ENCODE data around the gene EFNA4. TPM values are rescaled to one million over a fixed set of nuclear protein-coding genes. Genes with fewer than 3 reads are reported as not detected.

The EFNA4 gene
- total RNA-seq, 1 donor from 2014 or later: 46.8 TPM

- TF ChIP-seq CTCF (IDR thresholded peaks at IDR 0.05; ENCODE audit: unreplicated experiment): no peak
- H3K27ac Mint-ChIP-seq: no peak overlapping the region
- no peaks in the 10 kb centered on the region for H3K9me3 Mint-ChIP-seq (ENCODE audit: low read depth)
Measured at GRCh38 chr1:155103325-155103724, 39.8 kb downstream of the EFNA4 start.

GRCh38 chr1:155104605-155105534, 41.3 kb downstream of the EFNA4 start:
- no peaks in the 10 kb centered on the region for H3K9me3 Mint-ChIP-seq (ENCODE audit: low read depth)
- no peak for TF ChIP-seq CTCF (IDR thresholded peaks at IDR 0.05; ENCODE audit: unreplicated experiment)
- no peaks in the 10 kb centered on the region for H3K4me1 Mint-ChIP-seq (ENCODE audit: low read depth)
- no peaks in the 10 kb centered on the region for H3K36me3 Mint-ChIP-seq (ENCODE audit: insufficient read depth)
- H3K27ac Mint-ChIP-seq: no peak overlapping the region
- H3K27me3 Mint-ChIP-seq: peaks cover 22% of the 10 kb centered on the region
- H3K4me3 Mint-ChIP-seq (ENCODE audit: low read depth): no peak overlapping the region
- no peak for DNase-seq (ENCODE audit: low spot score, unreplicated experiment)

More at GRCh38 chr1:155103325-155103724, 39.8 kb downstream of the EFNA4 start:
- Mint-ChIP-seq H3K4me3 (ENCODE audit: low read depth) (no peak overlapping the region), H3K27me3 (peaks cover 18% of the 10 kb centered on the region), H3K36me3 (ENCODE audit: insufficient read depth) (no peaks in the 10 kb centered on the region), H3K4me1 (ENCODE audit: low read depth) (no peaks in the 10 kb centered on the region)
- DNase-seq (ENCODE audit: low spot score, unreplicated experiment): no peak

GRCh38 chr1:155105604-155106011, 42.1 kb downstream of the EFNA4 start:
- no peaks in the 10 kb centered on the region for H3K9me3 Mint-ChIP-seq (ENCODE audit: low read depth)
- H3K4me1 Mint-ChIP-seq (ENCODE audit: low read depth): no peaks in the 10 kb centered on the region
- TF ChIP-seq CTCF (IDR thresholded peaks at IDR 0.05; ENCODE audit: unreplicated experiment): no peak
- no peak overlapping the region for H3K27ac Mint-ChIP-seq
- H3K36me3 Mint-ChIP-seq (ENCODE audit: insufficient read depth): no peaks in the 10 kb centered on the region
- H3K4me3 Mint-ChIP-seq (ENCODE audit: low read depth): no peak overlapping the region
- H3K27me3 Mint-ChIP-seq: peaks cover 25% of the 10 kb centered on the region
- DNase-seq (ENCODE audit: low spot score, unreplicated experiment): no peak

- Mint-ChIP-seq H3K27ac (no peak overlapping the region), H3K27me3 (peaks cover 25% of the 10 kb centered on the region), H3K4me3 (ENCODE audit: low read depth) (no peak overlapping the region), H3K4me1 (ENCODE audit: low read depth) (no peaks in the 10 kb centered on the region), H3K36me3 (ENCODE audit: insufficient read depth) (no peaks in the 10 kb centered on the region), H3K9me3 (ENCODE audit: low read depth) (no peaks in the 10 kb centered on the region)
- no peak for TF ChIP-seq CTCF (IDR thresholded peaks at IDR 0.05; ENCODE audit: unreplicated experiment)
- DNase-seq (ENCODE audit: low spot score, unreplicated experiment): no peak
Measured at GRCh38 chr1:155106862-155107261, 43.3 kb downstream of the EFNA4 start.

GRCh38 chr1:155107309-155108264, 44.0 kb downstream of the EFNA4 start:
- peaks cover 25% of the 10 kb centered on the region for H3K27me3 Mint-ChIP-seq
- no peaks in the 10 kb centered on the region for H3K4me1 Mint-ChIP-seq (ENCODE audit: low read depth)
- no peak for DNase-seq (ENCODE audit: low spot score, unreplicated experiment)
- H3K9me3 Mint-ChIP-seq (ENCODE audit: low read depth): no peaks in the 10 kb centered on the region
- no peak overlapping the region for H3K4me3 Mint-ChIP-seq (ENCODE audit: low read depth)
- H3K36me3 Mint-ChIP-seq (ENCODE audit: insufficient read depth): no peaks in the 10 kb centered on the region
- no peak for TF ChIP-seq CTCF (IDR thresholded peaks at IDR 0.05; ENCODE audit: unreplicated experiment)
- H3K27ac Mint-ChIP-seq: no peak overlapping the region
